Mesenteric fat pad (tissue), 1 donor: ENCODE results near the gene HES5. TPM values are rescaled to one million over a fixed set of nuclear protein-coding genes. Genes with fewer than 3 reads are reported as not detected.
A peak's percentile ranks its signal among the peaks of the same experiment; 100 is the strongest.

ENCODE experiments used
- DNase-seq: peaks from one replicate; pipeline ENCODE4 v3.0.0-alpha.2; 2020; ENCODE audit warnings: low spot score
- total RNA-seq: library from RNA; stranded (reverse); fragmentation: NEBNext Ultra II Directional; extraction: Animal tissue kit (Norgen Biotek cat#: 25700); gene quantifications from one replicate; pipeline ENCODE4 v1.2.1, GENCODE V29; 2021
- donor health status: DM: yes; HTN: yes; CAD: no.

Gene HES5
- total RNA-seq, 1 donor from 2014 or later, result 0.58 TPM

DNA sequence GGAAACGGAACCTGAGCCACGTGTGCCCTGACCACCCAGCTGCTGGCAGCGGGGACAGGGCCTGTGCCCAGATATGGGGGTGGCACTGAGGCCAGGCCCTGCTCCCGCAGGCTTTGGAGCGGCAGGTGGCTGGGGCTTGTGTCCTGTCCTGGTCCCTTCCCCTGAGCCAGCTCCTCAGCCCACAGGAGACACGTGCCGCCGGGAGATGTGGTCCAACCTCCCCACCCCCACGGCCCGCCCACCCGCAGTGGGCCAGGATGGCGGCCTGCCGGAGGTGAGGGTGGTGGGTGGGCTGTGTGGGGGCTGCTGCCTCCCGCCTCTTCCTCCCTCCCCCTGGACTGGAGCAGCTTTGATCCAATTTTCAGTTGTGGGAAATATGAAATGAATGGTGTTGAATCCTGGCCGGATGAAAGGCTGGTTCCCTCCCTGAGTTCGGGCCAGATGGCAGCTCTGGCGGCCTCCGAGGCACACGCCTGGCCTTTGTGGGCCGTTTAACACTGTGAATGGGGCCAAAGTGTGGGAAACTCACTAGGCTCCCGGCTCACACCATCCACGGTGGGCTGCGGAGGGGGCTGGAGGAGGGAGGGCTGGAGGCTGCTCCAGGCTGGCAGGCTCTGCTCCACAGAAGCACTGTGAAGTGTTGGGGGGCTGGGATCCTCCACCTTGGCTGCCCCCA lies 2.6 kb upstream of the HES5 start:
- DNase-seq, result no peak

DNA sequence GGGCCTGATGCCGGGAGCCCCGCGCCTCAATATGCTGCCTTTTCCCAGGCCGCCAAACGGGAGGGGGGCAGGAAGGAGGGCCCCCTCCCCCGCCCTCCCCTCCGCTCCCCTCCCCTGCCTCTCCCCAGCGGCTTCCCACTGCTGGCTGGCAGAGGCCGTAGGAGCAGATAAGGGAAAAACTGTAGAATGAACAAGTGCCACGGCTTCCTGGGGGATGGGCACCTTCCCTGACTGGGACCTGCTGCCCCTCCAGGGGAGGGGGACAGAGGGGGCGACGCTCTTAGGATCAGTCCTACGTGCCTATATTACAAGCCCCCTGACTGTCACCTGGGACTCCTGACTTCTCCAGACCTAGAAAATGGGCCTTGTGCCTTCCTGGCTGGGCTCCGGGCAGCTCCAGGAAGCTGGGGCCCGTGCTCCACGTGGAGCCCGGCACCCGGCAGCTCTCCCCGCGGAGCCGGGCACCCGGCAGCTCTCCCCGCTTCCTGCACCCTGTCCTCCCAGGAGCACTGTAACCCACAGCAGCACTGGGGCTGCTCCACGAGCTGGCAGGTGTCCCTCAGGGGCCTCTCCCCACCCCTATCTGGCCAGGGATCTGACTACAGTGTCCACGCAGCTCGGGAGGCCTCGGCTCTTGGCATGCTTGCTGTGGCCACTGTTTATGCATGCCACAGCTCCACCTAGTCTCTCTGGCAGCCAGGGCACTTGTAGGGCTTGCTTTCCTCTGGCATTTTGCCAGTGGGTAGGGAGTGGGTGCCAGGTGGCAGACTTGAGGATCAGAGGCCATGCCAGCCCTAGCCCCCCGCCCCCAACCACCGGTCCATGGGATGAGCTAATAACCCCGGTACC lies 674 bp upstream of the HES5 start:
- no peak for DNase-seq

DNA sequence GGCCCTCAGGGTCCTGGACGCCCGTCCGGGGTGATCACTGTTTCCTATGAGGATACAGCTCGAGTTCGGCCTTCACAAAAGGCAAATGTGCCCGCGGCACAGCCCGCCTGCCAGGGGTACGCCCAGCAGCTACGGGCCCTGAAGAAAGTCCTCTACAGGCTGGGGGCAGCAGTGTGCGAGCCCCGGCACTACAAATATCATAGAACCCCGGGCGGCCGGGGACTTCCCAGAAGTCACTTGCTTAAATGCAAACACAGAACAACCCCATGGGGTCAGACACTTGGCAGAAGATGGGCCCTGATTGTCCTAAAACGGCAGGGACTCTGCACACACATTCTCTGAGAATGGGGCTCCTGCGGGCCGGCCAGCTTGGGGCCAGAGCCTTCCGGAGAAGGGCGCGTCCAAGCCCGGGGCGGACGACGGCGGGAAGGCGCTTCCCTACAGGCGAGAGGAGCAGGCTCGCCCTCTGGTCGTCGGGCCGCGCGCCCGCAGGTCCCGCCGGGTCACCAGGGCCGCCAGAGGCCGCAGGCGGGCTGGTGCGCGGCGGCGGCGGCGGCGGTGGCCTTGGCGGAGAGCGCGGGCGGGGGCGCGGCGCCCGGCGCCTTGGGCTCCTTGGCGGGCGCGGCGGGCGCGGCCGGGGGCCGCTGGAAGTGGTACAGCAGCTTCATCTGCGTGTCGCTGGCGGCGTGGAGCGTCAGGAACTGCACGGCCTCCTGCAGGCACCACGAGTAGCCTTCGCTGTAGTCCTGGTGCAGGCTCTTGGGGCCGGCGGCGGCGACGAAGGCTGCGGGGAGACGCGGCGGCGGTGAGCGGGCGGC lies 888 bp downstream of the HES5 start:
- no peak for DNase-seq

DNA sequence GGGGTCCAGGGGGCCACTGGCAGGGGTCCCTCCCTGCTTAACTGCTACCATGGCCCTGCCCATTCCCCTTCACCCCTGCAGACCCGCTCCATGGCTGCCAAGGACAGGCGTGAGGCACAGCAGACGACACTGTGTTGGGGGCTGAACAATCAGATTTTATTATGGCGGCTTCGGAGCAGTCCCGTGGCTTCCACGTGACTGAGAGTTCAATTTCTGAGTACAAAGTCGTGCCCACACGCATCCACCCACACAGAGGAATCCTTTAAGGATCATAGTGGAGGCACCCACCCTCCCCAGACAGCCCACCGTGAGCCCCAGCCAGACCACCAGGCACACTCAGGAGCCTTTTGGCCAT lies 1.5 kb downstream of the HES5 start:
- DNase-seq, result no peak

DNA sequence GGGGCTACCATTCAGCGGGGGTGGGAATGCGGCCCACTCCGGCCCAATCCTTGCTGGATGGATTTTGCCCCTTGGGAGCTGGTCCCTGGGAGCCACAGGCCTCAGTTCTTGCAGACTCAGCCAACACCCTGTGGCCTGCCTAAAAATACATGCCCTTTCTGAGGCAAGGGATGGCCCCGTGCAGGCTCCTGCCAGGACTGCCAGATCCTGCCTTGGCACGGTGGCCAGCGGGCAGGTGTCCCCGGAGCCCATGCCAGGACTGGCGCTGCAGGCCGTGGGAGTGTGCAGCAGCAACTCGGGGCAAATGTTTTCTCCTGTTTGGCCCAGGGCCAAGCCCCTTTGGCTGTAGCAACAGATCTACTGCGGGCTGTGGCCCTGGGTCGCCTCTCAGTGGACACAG lies 2.0 kb downstream of the HES5 start:
- no peak for DNase-seq

DNA sequence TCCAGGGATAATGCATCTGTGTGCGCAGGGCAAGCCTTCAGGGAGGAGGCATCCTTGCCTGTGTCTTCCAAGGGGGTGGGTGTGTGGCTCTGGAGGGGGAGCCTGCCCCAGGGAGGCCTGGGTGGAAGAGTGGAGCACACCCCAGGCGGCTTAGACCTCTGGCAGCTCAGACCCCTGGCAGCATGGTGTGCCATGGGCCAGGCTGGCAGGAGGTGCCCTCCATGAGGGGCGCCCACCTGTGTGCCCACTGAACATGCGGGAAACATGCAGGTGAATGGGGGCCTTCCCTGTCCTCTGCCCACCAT lies 2.6 kb downstream of the HES5 start:
- DNase-seq, result no peak

DNA sequence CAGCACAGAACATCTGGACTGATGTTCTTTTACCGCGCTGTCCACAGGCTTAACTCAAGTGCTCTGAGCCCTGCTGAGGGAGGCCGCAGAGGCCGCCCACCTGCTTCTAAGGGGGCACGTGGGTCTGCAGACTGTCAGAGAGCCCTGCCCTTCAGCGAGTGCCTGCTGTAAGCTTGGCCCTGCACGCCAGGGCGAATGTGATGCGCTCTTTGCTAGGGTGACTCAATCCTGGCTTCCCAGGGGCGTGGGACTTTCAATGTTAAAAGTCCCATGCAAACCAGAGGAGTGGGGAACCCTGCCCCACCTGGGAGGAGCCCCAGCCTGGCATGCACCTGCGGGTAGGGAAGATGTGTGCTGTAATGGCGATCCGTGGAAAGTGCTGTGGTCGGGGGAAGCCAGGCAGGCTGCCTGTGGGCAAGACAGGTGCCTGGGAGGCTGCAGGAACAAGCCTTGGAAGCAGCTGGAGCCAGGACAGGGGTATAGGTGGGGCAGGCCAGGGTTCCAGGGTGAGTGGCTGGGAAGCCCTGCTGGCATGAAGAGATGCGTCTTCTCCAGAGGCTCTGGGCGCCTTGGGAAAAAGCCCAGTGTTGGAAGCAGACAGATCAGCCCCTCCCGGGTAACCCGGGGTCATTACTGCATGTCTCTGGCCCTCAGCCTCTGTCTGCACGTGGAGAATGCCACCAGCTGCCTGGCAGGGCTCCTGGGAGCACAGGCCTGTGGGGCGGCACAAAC lies 3.1 kb downstream of the HES5 start:
- DNase-seq, result no peak

DNA sequence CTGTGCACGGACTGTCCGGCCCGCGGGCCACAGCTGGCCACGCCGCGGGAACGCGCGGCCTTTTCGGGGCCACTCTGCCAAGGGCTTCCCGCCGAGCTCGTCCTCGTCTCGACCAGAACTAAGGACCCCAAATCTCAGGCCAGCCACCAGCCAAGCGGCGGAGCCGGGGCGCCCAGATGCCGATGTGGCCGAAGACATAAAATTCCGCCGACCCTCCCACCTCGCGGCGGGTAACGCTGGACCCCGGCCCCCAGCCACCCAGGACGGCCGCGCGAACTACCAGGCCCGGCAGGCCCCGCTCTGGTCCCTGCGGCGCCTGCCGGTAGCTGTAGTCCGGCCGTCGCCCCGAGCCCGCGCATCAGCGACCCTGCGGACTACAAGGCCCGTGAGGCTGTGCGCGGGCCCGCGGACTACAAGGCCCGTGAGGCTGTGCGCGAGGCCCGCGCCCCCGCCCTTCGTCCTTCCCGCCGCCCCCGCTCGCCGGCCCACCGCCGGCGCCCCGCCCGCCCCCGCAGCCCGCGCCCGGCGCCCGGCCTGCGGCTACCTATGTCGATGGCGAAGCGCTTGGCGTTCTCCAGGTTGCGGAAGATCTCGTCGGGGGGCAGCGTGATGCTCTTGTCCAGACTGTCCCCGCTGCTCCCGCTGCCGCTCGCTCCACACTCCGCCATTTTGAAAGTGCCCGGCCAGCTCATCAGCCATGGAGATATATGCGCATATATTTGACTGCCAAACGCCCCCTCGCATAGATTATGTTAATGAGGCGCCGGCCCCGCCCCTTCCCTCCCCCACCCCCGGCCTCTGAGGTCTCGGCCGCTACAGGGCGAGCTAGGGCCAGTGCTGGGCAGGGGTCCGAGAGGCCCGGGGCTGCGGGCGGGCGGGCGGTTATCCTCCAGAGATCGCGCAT lies 3.9 kb downstream of the HES5 start, which contains the start of gene PANK4:
Gene PANK4 (minus strand): TSS at position 677 of the 904 bp plus-strand sequence. CDS start 9 bp downstream, at position 668.
- DNase-seq, result peak; percentile 96

DNA sequence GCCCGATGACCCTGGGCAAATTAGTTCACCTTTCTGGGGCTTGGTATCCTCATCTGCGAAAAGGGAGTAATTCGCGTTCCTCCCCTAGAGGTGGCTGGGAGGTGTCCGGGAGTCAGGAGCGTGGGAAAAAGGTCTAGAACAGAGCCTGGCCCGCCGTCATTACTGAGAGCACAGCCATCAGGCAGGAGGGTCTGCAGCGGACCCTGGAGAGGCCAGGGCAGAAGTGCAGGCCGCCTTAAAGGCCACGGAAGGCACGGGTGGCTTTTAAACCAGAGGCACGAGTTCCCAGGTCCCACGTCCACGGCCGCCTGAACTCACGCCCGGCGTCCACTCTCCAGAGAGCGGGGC lies 4.5 kb downstream of the HES5 start:
- DNase-seq, result no peak

DNA sequence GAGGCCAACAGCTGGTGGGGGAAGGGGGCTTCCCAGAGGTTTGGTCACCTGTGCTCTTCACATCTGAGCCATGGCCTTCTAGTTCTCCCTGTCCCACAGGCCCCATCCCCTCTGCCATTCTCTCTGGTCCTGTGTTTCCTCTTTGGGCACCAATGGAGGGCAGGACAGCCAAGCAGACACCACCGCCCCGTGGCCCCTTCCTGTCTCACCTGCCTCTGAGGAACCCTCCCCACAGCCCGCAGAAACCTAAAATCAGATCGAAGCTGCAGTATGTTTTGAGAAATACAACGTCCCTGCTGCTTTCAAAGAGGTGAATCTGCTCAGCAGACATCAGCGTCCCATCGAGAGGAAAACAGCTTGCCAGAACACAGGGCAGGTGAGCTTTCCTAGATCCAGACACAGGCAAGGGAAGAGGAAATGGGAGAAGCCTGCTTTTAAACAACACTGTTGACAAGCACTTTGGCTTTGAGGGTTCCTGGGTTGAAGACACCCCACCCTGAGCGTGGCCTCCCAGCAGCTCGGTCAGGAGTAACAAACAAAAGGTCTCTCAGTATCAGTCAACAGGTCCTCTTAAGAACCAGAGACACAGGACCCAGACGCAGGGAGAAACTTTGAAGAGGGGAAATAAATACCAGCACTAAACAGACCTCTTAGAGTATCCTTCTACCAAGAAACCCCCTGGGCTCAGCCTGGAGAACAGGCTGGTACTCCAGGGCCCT lies 6.0 kb downstream of the HES5 start:
- DNase-seq, result no peak

DNA sequence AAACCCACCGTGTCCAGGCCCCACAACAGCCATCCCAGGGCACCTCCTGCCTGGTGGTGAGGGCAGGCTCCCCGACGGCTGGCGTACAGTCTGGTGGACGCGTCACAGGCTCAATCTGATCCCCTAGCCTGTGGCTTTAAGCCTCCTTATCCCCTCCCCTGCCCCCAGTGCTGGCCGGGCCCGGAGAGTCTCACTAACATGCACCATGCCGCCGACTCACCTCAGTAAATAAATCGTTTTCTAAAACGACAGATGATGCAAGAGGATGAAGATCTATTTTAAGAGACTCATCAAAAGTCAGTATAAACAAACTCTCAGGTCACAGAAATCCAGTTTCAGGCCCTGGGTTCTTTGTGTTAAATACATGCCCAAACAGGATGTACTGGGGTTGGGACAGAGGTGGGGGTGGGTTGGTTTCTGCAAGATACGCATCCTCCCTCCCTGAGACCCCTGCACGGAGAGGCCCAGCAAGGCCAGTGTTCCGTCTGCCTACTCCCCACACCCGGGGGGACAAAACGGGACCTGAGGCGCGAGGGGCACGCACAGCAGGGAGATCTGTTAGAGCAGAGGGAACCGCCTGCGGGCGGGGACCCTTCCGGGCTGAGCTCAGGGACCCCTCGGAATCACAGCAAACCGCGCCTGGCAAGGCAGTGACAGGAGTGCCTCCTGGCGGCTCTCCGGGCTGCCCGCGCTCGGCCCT lies 6.7 kb downstream of the HES5 start:
- DNase-seq, result no peak

DNA sequence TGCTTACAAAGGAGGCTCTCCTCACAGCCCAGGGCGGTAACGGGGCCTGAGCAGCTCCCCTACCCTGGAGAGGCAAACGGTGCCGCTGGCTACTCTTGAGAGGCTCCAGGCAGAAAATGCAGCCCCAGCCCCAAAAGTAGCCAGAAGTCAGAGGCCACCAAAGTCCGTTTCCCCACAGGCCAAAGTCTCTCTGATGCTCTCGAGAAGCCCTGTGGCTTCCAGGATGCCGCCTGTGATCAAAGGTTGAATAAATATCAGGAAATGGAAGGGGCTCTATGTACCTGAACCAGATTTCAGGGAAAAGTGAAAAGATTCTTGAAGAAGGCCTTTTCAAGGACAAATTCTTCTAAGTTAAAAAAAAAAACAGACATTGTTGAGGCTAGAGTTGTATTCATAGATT lies 7.8 kb downstream of the HES5 start:
- no peak for DNase-seq

DNA sequence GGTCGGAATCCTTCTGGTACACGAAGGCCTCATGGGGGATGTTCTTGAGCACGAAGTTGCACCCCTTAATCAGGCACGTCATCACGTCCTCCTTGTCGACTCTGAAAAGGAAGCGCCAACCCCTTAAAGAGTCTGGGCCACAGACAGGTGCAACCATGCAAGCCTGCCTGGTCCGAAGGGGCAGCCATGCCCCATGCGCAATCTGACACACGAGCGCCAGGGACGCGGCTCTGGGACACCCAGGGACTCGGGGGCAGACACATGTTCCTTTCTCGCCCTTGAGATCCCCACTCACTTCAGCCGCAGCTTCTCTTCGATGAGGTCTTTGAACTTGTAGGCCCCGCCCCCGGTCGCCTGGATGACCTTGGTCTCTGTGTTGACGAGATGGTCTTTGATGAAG lies 9.3 kb downstream of the HES5 start:
- no peak for DNase-seq

DNA sequence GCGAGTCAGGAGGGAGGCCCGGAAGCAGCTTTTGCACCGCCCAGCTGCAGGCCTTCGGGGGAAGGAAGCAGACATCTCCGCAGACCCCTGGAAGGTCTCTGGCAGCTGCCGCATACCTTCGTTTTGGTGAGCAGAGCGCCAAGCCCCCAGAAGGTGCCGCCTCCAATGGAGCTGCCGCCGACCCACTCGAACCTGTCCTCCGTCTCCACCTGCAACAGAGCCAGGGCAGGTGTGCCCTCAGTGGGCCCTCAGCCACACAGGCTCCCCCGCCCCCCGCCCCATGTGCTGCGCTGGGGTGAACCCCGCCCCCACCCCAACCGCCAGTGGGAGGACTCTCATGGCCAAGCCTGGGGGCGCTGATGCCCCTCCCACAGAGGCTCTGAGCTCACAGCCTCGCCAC lies 9.9 kb downstream of the HES5 start:
- DNase-seq, result no peak

DNA sequence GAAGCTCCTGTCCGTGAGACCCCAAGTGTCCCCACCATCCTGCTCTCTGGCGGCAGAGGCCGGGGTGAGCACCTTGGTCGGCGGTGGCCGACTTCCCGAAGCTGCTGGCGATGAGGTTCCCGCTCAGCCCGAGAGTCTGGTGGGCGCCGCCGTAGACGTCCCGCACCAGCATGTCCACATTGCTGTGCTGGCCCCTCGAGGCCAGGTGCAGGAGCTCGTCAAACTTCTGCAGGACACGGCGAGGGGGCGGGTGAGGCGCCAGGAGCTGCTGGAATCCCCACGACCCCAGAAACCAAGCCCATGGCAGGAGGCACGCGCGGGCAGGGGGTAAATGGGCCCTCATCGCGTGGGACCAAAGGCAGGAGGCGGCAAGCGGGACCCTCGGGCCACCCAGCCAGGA lies 10.3 kb downstream of the HES5 start:
- DNase-seq, result no peak

DNA sequence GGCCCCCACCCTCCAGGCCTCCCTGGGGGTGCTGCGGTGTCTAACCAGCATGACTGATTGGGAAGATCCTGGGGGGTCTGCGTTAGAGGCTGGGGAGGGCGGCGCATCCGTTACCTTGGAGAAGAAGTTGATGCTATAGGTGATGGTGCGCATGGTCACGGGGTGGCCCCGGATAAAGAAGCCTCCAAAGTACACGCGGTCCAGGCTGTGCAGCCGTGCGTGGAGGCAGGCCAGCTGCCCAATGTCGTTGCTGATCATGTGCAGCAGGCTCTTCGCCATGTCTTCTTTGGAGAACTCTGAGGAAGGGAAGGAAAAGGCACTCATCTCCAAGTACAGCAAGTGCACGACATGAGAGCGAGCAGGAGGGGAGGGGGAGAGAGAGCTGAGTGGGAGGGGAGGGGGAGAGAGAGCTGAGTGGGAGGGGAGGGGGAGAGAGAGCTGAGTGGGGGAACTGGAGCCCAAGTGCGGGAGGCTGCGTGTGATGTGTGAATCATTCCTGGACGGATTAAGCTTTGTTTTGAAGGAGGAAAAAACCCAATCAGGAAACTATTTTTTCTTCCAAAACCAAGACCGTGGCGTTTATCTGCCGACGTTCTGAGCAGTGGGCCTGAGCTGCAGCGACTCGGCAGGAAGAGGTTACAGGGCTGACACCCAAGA lies 10.9 kb downstream of the HES5 start:
- no peak for DNase-seq

DNA sequence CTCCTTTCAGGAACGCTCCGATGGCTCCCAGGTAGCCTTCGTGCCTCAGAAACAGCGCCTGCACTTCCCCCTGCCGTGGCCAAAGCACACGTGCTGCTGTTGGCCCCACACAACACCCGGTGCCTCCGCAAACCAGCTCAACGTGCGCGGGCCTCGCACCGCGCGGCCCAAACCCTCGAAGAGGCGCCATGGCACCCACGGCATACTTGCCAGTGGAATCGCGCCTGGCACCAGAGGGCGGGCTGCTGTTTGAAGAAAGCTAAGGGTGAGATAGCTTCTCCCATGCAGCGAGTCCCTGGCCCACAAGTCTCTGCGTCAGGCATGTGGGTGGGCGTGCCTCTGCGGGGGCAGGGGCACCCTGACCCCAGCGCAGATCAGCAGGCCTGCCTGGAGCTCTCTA lies 11.5 kb downstream of the HES5 start:
- DNase-seq, result no peak

DNA sequence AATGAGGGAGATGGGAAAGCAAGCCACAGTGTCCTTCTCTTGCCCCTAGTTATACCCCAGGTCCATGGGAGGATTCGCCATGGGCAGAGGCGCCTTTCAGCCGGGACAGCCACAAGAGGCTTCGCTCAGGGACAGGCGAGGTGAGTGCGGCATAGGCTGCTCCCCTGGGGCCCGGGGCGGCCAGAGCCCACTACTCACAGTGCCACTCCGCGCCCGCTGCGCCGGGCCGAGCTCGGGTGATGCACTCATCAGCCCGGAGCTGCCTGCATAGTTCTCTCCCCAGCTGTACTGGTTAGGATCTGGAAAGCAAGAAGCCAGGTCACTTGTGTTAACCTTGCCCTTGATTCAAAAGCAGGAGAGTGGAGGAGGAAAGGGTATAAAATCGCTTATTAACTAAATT lies 12.1 kb downstream of the HES5 start:
- no peak for DNase-seq

DNA sequence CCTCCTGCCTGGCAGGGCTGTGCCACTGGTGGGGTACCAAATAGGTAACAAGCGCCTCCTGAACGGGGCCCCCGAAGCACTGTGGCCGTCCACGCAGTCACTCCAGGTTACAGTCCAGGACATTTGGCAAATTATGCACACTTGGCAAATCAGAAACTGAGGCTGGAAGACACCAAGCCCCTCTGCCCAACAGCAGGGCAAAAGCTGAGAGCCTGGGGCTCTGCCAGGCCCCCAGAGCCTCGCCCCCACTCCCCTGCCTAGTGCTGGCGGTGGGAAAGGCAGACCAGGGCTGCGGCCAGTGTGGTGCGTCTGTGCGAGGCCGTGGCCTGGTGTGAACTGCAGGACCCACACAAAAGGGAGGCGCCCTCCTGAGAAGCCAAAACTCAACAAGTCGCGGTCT lies 13.1 kb downstream of the HES5 start:
- DNase-seq, result no peak
